IMR-90 (cell line): ENCODE results near the gene CAMTA1. TPM values are rescaled to one million over a fixed set of nuclear protein-coding genes. Genes with fewer than 3 reads are reported as not detected.
A peak's percentile ranks its signal among the peaks of the same experiment; 100 is the strongest.

Source experiments
- ATAC-seq: fragments of 200-7000 bp; cut with Tn5 transposase; 2 replicates; pipeline ENCODE4 v1.9.1; 2020; ENCODE audit warnings: low read depth, mild to moderate bottlenecking, moderate library complexity
- BruUV-seq: library from RNA; stranded (reverse); fragments of 400-500 nt; replicated peaks from 2 replicates; lab custom pipeline; 2021; lab: Mats Ljungman, UMichigan
- CTCF ChIA-PET: fragments of 300-600 bp; formaldehyde crosslinking; extraction: SDS; loops from one replicate; lab custom pipeline; 2021; ENCODE audit warnings: antibody characterized with exemption; lab: Yijun Ruan, JAX
- POLR2A ChIA-PET: fragments of 300-600 bp; sonication (Branson Sonifier 250); formaldehyde crosslinking; loops from one replicate; lab custom pipeline; 2022; ENCODE audit warnings: antibody characterized with exemption; ENCODE audit not compliant: unreplicated experiment; lab: Charles Lee
- DNase-seq: peaks from one replicate; pipeline ENCODE4 v3.0.0; 2013
- H2AFZ ChIP-seq: replicated peaks from 2 replicates; pipeline ENCODE3; 2013; ENCODE audit warnings: low read length, mild to moderate bottlenecking; ENCODE audit not compliant: poor library complexity
- H2AK5ac ChIP-seq: 2 replicates; pipeline ENCODE4 v1.6.1; 2013; ENCODE audit warnings: low read depth, low read length, inconsistent platforms
- H2AK9ac ChIP-seq: replicated peaks from 2 replicates; pipeline ENCODE3; 2013; ENCODE audit warnings: mild to moderate bottlenecking, low read depth, low read length, moderate library complexity; ENCODE audit not compliant: poor library complexity
- H2BK120ac ChIP-seq: 2 replicates; pipeline ENCODE4 v1.6.1; 2013; ENCODE audit warnings: low read depth, low read length, inconsistent platforms
- H2BK15ac ChIP-seq: 3 replicates; pipeline ENCODE4 v1.6.1; 2013; ENCODE audit warnings: low read depth, low read length, inconsistent platforms
- H2BK20ac ChIP-seq: 2 replicates; pipeline ENCODE4 v1.6.1; 2013; ENCODE audit warnings: low read depth, mild to moderate bottlenecking, inconsistent platforms, low read length, moderate library complexity
- H2BK5ac ChIP-seq: 2 replicates; pipeline ENCODE4 v1.6.1; 2013; ENCODE audit warnings: mild to moderate bottlenecking, low read depth, low read length, inconsistent platforms; ENCODE audit not compliant: poor library complexity, severe bottlenecking
- H3K14ac ChIP-seq: replicated peaks from 2 replicates; pipeline ENCODE4 v1.6.1; 2013; ENCODE audit warnings: low read depth, low read length, inconsistent platforms
- H3K18ac ChIP-seq: 2 replicates; pipeline ENCODE4 v1.6.1; 2013; ENCODE audit warnings: low read depth, low read length, control low read depth
- H3K23ac ChIP-seq: 2 replicates; pipeline ENCODE4 v1.6.1; 2013; ENCODE audit warnings: low read depth, low read length, inconsistent platforms
- H3K27ac ChIP-seq: 2 replicates; pipeline ENCODE4 v1.5.1; 2013; ENCODE audit warnings: mild to moderate bottlenecking, control low read depth, low read length; ENCODE audit not compliant: insufficient read depth
- H3K27me3 ChIP-seq: 2 replicates; pipeline ENCODE4 v1.6.1; 2013; ENCODE audit warnings: low read length; ENCODE audit not compliant: control insufficient read depth, insufficient read depth
- H3K36me3 ChIP-seq: 2 replicates; pipeline ENCODE4 v1.6.1; 2013; ENCODE audit warnings: low read length, mixed read lengths; ENCODE audit not compliant: control insufficient read depth, insufficient read depth
- H3K4ac ChIP-seq: 2 replicates; pipeline ENCODE4 v1.6.1; 2013; ENCODE audit warnings: low read depth, low read length, inconsistent platforms
- H3K4me1 ChIP-seq: 2 replicates; pipeline ENCODE4 v1.6.1; 2013; ENCODE audit warnings: low read length, mixed read lengths; ENCODE audit not compliant: control insufficient read depth, insufficient read depth
- H3K4me2 ChIP-seq: 2 replicates; pipeline ENCODE4 v1.6.1; 2013; ENCODE audit warnings: low read depth, mild to moderate bottlenecking, control low read depth, low read length, moderate library complexity
- H3K4me3 ChIP-seq: 2 replicates; pipeline ENCODE4 v1.5.1; 2013; ENCODE audit warnings: low read depth, mild to moderate bottlenecking, control low read depth, low read length, moderate library complexity; ENCODE audit not compliant: insufficient read depth
- H3K56ac ChIP-seq: 2 replicates; pipeline ENCODE4 v1.6.1; 2013; ENCODE audit warnings: low read length, inconsistent platforms; ENCODE audit not compliant: insufficient read depth; ENCODE audit errors: extremely low read depth
- H3K79me1 ChIP-seq, 2 experiments: 2 replicates each; pipeline ENCODE4 v1.6.1; 2013; ENCODE audit warnings: low read length in 2 of 2, inconsistent platforms in 1 of 2, low read depth in 1 of 2
- H3K9ac ChIP-seq: 2 replicates; pipeline ENCODE4 v1.6.1; 2013; ENCODE audit warnings: low read depth, low read length, control low read depth
- H3K9me1 ChIP-seq: 2 replicates; pipeline ENCODE4 v1.6.1; 2013; ENCODE audit warnings: low read length, inconsistent platforms; ENCODE audit not compliant: insufficient read depth
- H3K9me3 ChIP-seq: 2 replicates; pipeline ENCODE4 v1.6.1; 2013; ENCODE audit warnings: low read length; ENCODE audit not compliant: control insufficient read depth, insufficient read depth
- H4K20me1 ChIP-seq: 2 replicates; pipeline ENCODE4 v1.6.1; 2013; ENCODE audit warnings: low read length, inconsistent platforms; ENCODE audit not compliant: insufficient read depth
- H4K5ac ChIP-seq: 2 replicates; pipeline ENCODE4 v1.6.1; 2013; ENCODE audit warnings: mild to moderate bottlenecking, low read depth, low read length, control low read depth
- H4K8ac ChIP-seq, 2 experiments: 2 replicates each; pipeline ENCODE4 v1.6.1; 2013; ENCODE audit warnings: low read depth in 2 of 2, low read length in 2 of 2, control low read depth in 1 of 2, inconsistent platforms in 1 of 2
- H4K91ac ChIP-seq: 2 replicates; pipeline ENCODE4 v1.6.1; 2013; ENCODE audit warnings: low read depth, low read length, inconsistent platforms; ENCODE audit not compliant: insufficient read depth
- BHLHE40 ChIP-seq: fragments of 150-350 bp; IDR thresholded peaks from 2 replicates; pipeline ENCODE4 v1.6.1; 2016; ENCODE audit warnings: mild to moderate bottlenecking, low read depth, low read length
- CEBPB ChIP-seq: IDR thresholded peaks from 2 replicates; pipeline ENCODE4 v1.6.1; 2012; ENCODE audit warnings: low read depth, low read length, improper control_type of control experiment
- CHD1 ChIP-seq: IDR thresholded peaks from 2 replicates; pipeline ENCODE4 v1.6.1; 2012; ENCODE audit warnings: low read depth, low read length, improper control_type of control experiment
- CTCF ChIP-seq: conservative IDR thresholded peaks from 2 replicates; pipeline ENCODE4 v1.5.1; 2012; ENCODE audit warnings: mild to moderate bottlenecking, low read depth, low read length, improper control_type of control experiment
- FOS ChIP-seq: fragments of 150-350 bp; IDR thresholded peaks from 2 replicates; pipeline ENCODE4 v1.6.1; 2016; ENCODE audit warnings: low read depth, low read length
- MXI1 ChIP-seq: IDR thresholded peaks from 2 replicates; pipeline ENCODE4 v1.6.1; 2012; ENCODE audit warnings: low read depth, mild to moderate bottlenecking, low read length, moderate library complexity, borderline replicate concordance
- NFE2L2 ChIP-seq: fragments of 150-350 bp; IDR thresholded peaks from 2 replicates; pipeline ENCODE4 v1.6.1; 2016; ENCODE audit warnings: low read depth, mild to moderate bottlenecking, low read length
- POLR2A ChIP-seq: IDR thresholded peaks from 2 replicates; pipeline ENCODE4 v1.6.1; 2012; ENCODE audit warnings: mild to moderate bottlenecking, low read depth, low read length
- RAD21 ChIP-seq: IDR thresholded peaks from 2 replicates; pipeline ENCODE4 v1.6.1; 2012; ENCODE audit warnings: low read length, improper control_type of control experiment
- RCOR1 ChIP-seq: IDR thresholded peaks from 2 replicates; pipeline ENCODE4 v1.6.1; 2012; ENCODE audit warnings: mild to moderate bottlenecking, low read length, improper control_type of control experiment; ENCODE audit not compliant: insufficient replicate concordance
- SMC3 ChIP-seq: fragments of 150-350 bp; IDR thresholded peaks from 2 replicates; pipeline ENCODE4 v1.6.1; 2016; ENCODE audit warnings: low read depth, mild to moderate bottlenecking, antibody characterized with exemption, low read length, moderate library complexity
- USF2 ChIP-seq: fragments of 150-350 bp; IDR thresholded peaks from 2 replicates; pipeline ENCODE4 v1.6.1; 2017; ENCODE audit warnings: mild to moderate bottlenecking, antibody characterized with exemption, low read length, low read depth
- WGBS, 2 experiments: methylation state at CpG; one replicate each; pipeline versions ENCODE4 v1.1.5 to v1.1.7; 2013; ENCODE audit warnings: missing lambda C conversion rate in 2 of 2; ENCODE audit not compliant: insufficient read length in 1 of 2; ENCODE audit errors: extremely low coverage in 2 of 2; 5-methylcytosine and 5-hydroxymethylcytosine counted together
- dilution Hi-C: fragments of 300-500 bp; cut with HindIII; formaldehyde crosslinking; loops from one replicate; pipeline ENCODE4 v1.14.3; 2018; ENCODE audit warnings: low sequenced_read_pairs; ENCODE audit not compliant: unreplicated experiment
- in situ Hi-C: fragments of 300-500 bp; cut with MboI; formaldehyde crosslinking; loops from 3 replicates; pipeline ENCODE4 v1.14.3; 2019; ENCODE audit warnings: low sequenced_read_pairs, inconsistent platforms, mixed read lengths
- intact Hi-C: fragments of 100-400 bp; cut with micrococcal nuclease; formaldehyde crosslinking; loops from 2 replicates; pipeline ENCODE4 v1.10.0; 2022
- polyA plus RNA-seq, 3 experiments: library from polyadenylated mRNA; depleted of rRNA; stranded (reverse); fragments of >200 nt; gene quantifications; 2 replicates each; pipeline ENCODE4 v1.2.3, GENCODE V29; 2012; ENCODE audit warnings: low replicate concordance in 1 of 3
- total RNA-seq: library from RNA; depleted of rRNA; stranded (reverse); fragments of >200 nt; gene quantifications from 2 replicates; pipeline ENCODE4 v1.2.3, GENCODE V29; 2012

The CAMTA1 gene
- total and polyA plus RNA-seq, 2 of the 4 experiments (the other 2 are of a cell fraction) = 35.5 to 74.3 TPM

- no peak for TF ChIP-seq NFE2L2
Measured at GRCh38 chr1:7469255-7469938, 684.1 kb downstream of the CAMTA1 start (continued).

GRCh38 chr1:7470904-7471638 is 685.8 kb downstream of the CAMTA1 start:
- no peak overlapping the region for H3K4me2 ChIP-seq
- POLR2A ChIA-PET = interaction anchor here (0.6 to 1.0 kb wide), 2 partner anchors 8 to 13 kb away, joined by 3 to 4 read pairs; no protein-coding TSS in a partner anchor
- peak overlapping the region; percentile 97 for H3K27ac ChIP-seq
- BruUV-seq = no TSS peak
- peak overlapping the region; percentile 97; the same call in 2 of the 3 replicates for H2BK15ac ChIP-seq
- peak overlapping the region; percentile 95 for H2BK20ac ChIP-seq
- peak overlapping the region; percentile 99 for H2AK5ac ChIP-seq
- H2BK120ac ChIP-seq = peak overlapping the region; percentile 97
- peaks cover 28% of the 10 kb centered on the region for H3K4me1 ChIP-seq
- H3K36me3 ChIP-seq = no peaks in the 10 kb centered on the region
- in situ Hi-C loops (no loop called here), intact Hi-C loops (loop anchor here (5.0 to 10.0 kb wide), 3 partner anchors 69 to 676 kb away; no protein-coding TSS in a partner anchor), dilution Hi-C loops (no loop called here)
- peak overlapping the region; percentile 95 for H3K14ac ChIP-seq
- H2AFZ ChIP-seq = peak overlapping the region; percentile 96
- no peaks in the 10 kb centered on the region for H3K9me3 ChIP-seq
- ATAC-seq = peak; percentile 79
- H3K9me1 ChIP-seq = peaks cover 31% of the 10 kb centered on the region
- H3K27me3 ChIP-seq = no peaks in the 10 kb centered on the region
- peak overlapping the region; percentile 100 for H3K4ac ChIP-seq
- peak overlapping the region; percentile 98 for H4K8ac ChIP-seq
- H3K79me1 ChIP-seq = 0 out of 4 replicates have a peak, but pooled peaks cover 0 to 11% of the 10 kb centered on the region in 2 experiments
- peak overlapping the region; percentile 90 for H3K23ac ChIP-seq
- H3K9ac ChIP-seq = peak overlapping the region; percentile 64
- no peak overlapping the region for H3K4me3 ChIP-seq
- H4K5ac ChIP-seq = peak overlapping the region; percentile 95
- peak overlapping the region; percentile 88 for H3K56ac ChIP-seq
- CTCF ChIA-PET = interaction anchor here (0.9 kb wide), 1 partner anchor 14 kb away, joined by 4 read pairs; no protein-coding TSS in a partner anchor
- H3K18ac ChIP-seq = peak overlapping the region; percentile 91
- peak; percentile 99 for DNase-seq
- WGBS, 2 experiments = 2% methylated on average over 8 of the region's 12 CpGs; no CpG with 5 or more reads in 1 of the 2 experiments
- H4K20me1 ChIP-seq = no peaks in the 10 kb centered on the region
- H4K91ac ChIP-seq = peak overlapping the region; percentile 99
- H2AK9ac ChIP-seq = peak overlapping the region; percentile 98
- H2BK5ac ChIP-seq = peak overlapping the region; percentile 99
- no peak for TF ChIP-seq CTCF
- 0 out of 2 replicates have a peak, but pooled peaks have one; percentile 19 for TF ChIP-seq POLR2A
- TF ChIP-seq CEBPB = no peak
- TF ChIP-seq RCOR1 = no peak
- peak; percentile 66; the same call in 1 of the 2 replicates for TF ChIP-seq USF2
- TF ChIP-seq CHD1 = no peak
- TF ChIP-seq BHLHE40 = peak; percentile 54
- TF ChIP-seq MXI1 = no peak
- TF ChIP-seq SMC3 = peak; percentile 13; the same call in 1 of the 2 replicates
- TF ChIP-seq RAD21 = peak; percentile 36
- TF ChIP-seq FOS = peak; percentile 94
- TF ChIP-seq NFE2L2 = 0 out of 2 replicates have a peak, but pooled peaks have one; percentile 8
